ENCODE results near the gene PTRHD1.
"Not testable (repeated sequence)": the region's sequence is repeated elsewhere in the genome, so short reads cannot be mapped to it uniquely, and the experiment has no call there.

PTRHD1 gene

GRCh38 chr2:24792874-24793760 lies at the start of gene PTRHD1, which contains the start of gene CENPO:
TSS of gene PTRHD1 (minus strand) at chr2:24793391. CDS start at chr2:24793377, 14 bp downstream.
TSS of gene CENPO (plus strand) at chr2:24793425. CDS start at chr2:24793920, 495 bp downstream.
- peak; percentile 89 for DNase-seq (ENCODE audit: low read depth in 2 of 2)

DNA sequence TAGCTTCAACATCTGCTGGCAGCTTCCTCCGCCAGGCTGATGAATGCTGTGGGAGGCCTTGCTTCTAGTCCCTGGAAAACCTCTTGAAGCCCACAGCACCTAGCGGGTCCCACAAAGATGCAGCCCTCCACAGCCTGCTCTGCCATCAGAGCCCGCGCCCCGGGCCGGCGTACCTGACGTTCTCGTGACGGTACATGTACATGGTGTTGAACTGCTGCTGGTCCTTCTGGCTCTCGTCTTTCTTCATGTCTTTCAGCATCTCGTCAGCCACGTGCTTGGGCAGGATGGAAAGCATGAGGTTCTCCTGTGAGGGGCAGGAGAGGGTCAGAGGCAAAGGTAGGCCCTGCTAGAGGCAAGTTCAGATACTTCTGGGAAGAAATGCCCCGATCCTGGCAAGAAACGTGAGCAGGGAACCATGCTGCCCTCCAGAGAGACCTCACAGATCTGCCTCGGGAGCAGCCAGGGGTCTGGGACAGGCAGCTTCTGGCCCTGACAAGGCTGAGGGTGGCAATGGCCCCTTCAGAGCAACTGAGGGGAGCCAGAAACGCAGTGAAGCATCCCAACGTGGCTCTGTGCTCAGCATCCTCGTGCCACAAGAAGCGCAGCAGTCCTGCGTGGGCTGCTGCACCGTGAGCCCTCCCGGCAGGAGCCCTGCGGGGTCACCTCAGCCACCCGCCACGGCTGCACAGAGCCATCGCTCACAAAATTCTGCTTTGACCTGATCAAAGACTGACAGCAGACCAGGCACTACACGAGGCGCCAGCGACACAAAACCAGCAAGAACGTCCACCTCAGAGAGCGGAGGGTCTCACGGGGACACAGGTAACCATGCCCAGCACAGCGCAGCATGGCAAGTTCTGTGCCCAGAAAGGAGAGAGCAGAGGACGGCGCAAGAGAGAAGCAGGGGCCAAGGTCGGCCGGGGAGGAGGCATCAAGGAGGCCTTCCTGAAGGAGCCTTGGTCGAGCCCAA lies 49.2 kb upstream of the PTRHD1 start:
- no peak for DNase-seq (ENCODE audit: low read depth in 2 of 2)

GRCh38 chr2:24840962-24841945 lies 48.1 kb upstream of the PTRHD1 start:
- DNase-seq (ENCODE audit: low read depth in 2 of 2): no peak

DNA sequence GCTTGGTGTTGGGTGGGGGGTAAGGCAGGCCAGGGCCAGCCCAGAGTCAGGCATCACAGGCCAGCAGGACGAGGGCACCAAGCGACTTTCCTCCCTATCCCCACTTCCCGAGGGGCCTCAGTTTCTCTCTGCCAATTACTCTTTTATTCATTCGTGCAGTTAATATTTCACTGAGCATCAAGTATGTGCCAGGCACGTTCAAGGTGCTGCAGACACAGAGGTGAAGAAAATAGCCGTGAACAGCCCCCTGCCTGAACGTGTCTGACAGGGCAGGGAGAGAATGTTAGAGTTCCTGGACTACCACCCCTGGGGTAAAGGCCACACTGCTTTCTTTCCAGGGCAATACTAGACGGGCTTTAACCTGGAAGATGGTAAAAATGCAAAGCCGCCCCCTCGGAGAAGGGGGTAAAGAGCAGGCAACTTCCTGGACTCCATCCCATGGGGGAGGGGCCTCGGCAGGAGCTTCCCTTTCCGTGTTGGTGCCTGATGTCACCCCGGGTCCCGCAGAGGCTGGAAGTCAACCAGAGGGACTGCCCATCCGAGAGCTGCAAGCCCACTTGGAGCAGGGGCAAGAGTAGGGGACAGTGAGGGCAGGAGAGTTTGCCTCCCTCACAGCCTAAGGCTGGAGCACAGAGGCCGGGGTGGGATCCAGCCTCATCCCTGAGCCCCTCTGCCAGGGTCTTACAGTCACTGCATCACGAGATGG lies 47.1 kb upstream of the PTRHD1 start:
- no peak for DNase-seq (ENCODE audit: low read depth in 2 of 2)

- no peak for DNase-seq (ENCODE audit: low read depth in 2 of 2)
Observed at GRCh38 chr2:24839729-24840128, 46.5 kb upstream of the PTRHD1 start.

DNA sequence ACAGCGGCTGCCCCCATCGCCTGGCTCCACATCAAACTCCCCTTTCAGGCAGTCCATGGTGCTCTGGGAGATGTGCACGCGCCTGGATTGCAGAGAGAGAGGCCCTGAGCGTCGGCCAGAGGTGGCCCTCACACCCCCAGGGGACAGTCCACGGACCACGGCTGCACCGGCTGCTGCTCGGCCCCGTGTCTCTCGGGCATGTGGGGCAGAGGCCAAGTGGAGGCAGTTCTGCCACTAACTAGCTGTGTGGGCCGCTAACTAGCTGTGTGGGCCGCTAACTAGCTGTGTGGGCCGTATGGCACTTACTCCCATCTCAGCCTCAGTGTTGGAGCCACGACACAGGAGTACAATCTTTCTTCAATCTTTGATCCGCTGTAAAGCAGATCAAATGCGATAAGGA lies 45.4 kb upstream of the PTRHD1 start:
- DNase-seq (ENCODE audit: low read depth in 2 of 2): no peak

GRCh38 chr2:24837996-24838513 lies 44.9 kb upstream of the PTRHD1 start:
- DNase-seq (ENCODE audit: low read depth in 2 of 2): no peak

DNA sequence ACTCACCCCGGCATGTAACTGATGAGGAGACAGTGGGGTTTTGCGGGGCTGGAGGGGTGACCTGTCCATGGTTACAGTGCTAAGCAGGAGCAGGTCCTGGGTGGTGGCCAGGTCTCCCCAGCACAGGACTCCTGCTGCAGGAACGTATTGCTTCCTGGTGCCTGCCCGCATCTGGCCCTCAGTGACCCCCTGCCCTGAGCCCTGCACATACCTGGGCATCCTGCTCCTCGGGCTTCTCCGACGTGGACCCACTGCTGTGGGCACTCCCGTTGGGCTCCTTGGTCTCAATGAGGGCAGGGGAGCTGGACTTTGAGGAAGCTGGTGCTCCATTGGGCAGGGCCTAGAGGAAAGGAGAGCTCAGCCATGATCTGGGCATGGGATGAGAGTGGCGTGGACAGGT lies 43.5 kb upstream of the PTRHD1 start:
- no peak for DNase-seq (ENCODE audit: low read depth in 2 of 2)

GRCh38 chr2:24836206-24836605 lies 43.0 kb upstream of the PTRHD1 start:
- no peak for DNase-seq (ENCODE audit: low read depth in 2 of 2)

DNA sequence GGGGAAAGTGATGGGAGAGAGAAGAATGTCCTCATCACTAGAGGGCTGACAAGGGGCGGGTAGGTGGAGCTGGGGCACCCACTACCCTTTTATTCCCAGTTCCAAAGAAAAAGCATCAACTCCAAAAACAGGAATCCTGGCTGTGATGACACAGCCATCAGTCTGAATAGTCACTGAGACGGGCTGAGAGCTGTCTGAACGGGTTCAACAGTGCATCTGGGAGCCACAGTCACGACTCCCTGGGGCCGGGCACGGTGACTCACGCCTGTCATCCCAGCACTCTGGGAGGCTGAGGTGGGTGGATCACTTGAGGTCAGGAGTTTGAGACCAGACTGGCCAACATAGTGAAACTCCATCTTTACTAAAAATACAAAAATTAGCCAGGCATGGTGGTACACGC lies 42.2 kb upstream of the PTRHD1 start:
- DNase-seq (ENCODE audit: low read depth in 2 of 2): not testable (repeated sequence)

DNA sequence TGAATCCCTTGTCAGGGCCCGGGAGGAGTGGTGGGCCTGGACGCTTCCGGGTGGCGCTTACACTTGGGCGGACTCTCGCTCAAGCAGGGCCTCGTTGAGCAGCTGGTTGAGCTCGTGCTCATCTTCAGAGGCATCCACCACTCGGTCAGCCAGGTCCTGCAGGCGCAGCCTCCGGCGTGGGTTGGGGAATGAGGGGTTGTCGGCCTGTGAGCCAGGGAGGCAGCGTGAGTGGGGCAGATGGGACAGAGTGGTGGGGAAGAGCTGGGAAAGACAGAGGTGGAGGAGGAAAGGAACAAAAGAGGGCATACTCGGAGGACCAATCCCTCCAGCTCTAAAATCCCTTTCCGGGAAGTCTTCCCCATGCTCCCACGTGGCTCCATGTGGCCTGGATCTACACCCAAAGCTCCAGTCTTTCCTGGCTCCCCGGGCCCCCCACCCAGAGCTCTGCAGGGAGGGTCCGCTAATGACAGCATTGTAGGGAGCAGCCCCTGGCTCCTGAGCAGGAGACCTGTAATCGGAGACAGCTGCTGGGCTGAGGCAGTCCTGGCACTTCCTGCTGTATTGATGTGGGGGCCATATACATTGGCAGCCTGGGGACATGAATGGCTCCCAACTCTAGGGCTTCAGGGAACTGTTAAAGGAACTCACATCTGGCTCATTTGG lies 41.7 kb upstream of the PTRHD1 start:
- DNase-seq (ENCODE audit: low read depth in 2 of 2): no peak

DNA sequence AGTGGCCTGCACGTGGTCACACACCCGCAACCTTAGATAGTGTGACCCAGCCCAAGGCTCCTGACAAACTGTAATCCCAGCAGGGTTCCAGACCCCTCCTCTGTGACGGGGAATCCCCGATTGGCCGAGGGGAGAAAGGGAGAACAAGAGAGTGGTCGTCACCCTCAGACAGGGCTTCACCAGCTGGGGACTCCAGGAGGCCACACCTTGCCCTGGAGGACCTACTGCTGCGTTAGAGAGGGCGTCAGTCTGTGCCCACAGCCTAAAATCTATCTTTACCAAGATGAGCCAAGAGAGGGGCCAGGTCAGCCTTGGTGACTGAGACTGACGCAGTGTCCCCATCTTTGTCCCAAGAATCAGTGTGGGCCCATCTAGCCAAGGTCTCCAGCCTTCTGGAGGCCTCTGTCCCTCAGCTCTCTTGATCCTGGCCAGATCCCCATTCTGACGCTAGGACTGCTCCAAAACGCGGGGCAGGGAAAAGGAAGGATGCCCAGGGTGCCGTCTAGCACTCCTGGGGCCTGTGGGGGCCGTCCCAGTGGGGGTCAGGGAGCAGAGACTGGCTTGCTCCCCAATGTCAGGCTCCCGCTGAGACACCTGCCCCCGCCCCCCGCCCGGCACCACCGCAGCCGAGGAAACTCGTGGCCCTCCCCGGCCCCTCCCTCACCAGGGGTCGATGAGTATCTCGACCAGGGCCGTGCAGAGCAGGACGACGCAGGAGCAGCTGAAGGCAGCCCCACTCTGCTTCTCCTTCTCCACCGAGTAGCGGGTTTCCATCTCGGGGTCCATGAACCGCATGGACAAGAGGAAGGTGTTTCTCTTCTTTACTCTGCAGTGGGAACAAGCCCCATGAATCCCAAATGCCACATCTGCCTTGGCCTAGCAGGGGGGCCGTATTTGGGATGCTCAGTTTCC lies 40.9 kb upstream of the PTRHD1 start:
- no peak for DNase-seq (ENCODE audit: low read depth in 2 of 2)

GRCh38 chr2:24832931-24833701 lies 39.9 kb upstream of the PTRHD1 start:
- no peak for DNase-seq (ENCODE audit: low read depth in 2 of 2)

DNA sequence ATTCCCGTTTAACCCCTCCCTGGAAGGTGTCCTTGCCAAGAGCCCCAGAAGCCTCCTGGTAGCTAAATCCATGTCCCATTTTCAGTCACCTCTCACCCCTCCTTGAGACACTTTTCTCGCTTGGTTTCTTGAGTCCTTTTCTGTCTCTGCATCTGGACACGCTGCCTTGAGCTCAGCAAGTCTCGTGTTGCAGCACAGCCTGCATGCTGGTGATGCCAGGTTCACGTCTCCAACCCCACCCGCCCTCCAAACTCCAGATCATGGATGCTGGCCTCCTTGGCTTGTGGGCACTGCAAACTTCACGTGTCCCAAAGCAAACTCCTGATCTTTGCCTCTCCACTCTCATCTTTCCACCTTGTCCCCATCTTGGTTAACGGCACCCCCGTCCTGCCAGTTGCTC lies 39.3 kb upstream of the PTRHD1 start:
- DNase-seq (ENCODE audit: low read depth in 2 of 2): no peak

DNA sequence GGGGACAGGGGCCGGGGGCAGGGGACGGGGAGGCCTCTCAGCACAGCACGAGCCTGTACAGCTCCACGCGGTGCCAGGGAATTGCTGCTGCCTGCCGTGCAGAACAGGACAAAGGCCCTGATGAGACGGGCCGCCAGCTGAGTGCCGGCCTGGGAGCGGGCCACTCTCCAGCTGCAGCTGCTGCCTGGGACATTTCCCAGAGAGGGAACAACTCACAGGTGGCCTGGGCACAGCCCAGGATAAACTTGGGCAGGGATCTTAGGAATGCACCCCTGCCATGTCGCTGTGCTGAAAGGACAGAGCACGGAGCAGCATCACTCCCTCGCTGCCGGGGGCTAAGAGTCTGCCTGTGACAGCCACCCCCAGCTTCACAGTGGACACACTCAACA lies 38.9 kb upstream of the PTRHD1 start:
- DNase-seq (ENCODE audit: low read depth in 2 of 2): no peak

GRCh38 chr2:24831221-24832072 lies 38.3 kb upstream of the PTRHD1 start:
- no peak for DNase-seq (ENCODE audit: low read depth in 2 of 2)

GRCh38 chr2:24830786-24831185 lies 37.6 kb upstream of the PTRHD1 start:
- no peak for DNase-seq (ENCODE audit: low read depth in 2 of 2)

Data from fibroblast of skin of left biceps (primary cell).